Endothelial cell of umbilical vein (primary cell): ENCODE results near the gene CYP2F1. TPM values are rescaled to one million over a fixed set of nuclear protein-coding genes. Genes with fewer than 3 reads are reported as not detected.

Source experiments
- BruUV-seq: library from RNA; stranded (reverse); fragments of 400-500 nt; replicated peaks from 2 replicates; lab custom pipeline; 2021; lab: Mats Ljungman, UMichigan
- CTCF ChIA-PET: fragments of 300-600, 350-600 bp; sonication (Branson Sonifier 250); formaldehyde crosslinking; loops from one replicate; lab custom pipeline; 2021; ENCODE audit warnings: antibody characterized with exemption, inconsistent platforms; lab: Charles Lee
- POLR2A ChIA-PET: fragments of 300-600, 350-600 bp; sonication (Branson Sonifier 250); formaldehyde crosslinking; loops from one replicate; lab custom pipeline; 2021; ENCODE audit warnings: antibody characterized with exemption, inconsistent platforms; lab: Charles Lee
- DNase-seq: peaks from one replicate; pipeline ENCODE4 v3.0.0-alpha.2; 2011; ENCODE audit warnings: low read depth, low spot score
- FAIRE-seq: peaks from 2 replicates; lab custom pipeline; 2011; peaks lifted over from hg19 to GRCh38; lab: Jason Lieb, UNC
- H2AFZ ChIP-seq: 2 replicates; pipeline ENCODE4 v1.6.0; 2012; ENCODE audit warnings: low read depth, low read length, control low read depth, inconsistent platforms
- H3K27ac ChIP-seq: 2 replicates; pipeline ENCODE4 v1.5.1; 2011; ENCODE audit warnings: low read depth, mild to moderate bottlenecking, control low read depth, low read length, moderate library complexity; ENCODE audit not compliant: insufficient read depth
- H3K27me3 ChIP-seq, 2 experiments: 2 replicates each; pipeline versions ENCODE4 v1.6.0 to v1.6.1; 2011; ENCODE audit warnings: low read length in 2 of 2, mixed read lengths in 1 of 2; ENCODE audit not compliant: control insufficient read depth in 2 of 2, insufficient read depth in 2 of 2
- H3K36me3 ChIP-seq, 2 experiments: 2 replicates in 1 of 2; 3 replicates in 1 of 2; pipeline ENCODE4 v1.5.1; 2011; ENCODE audit warnings: low read length in 2 of 2, mild to moderate bottlenecking in 1 of 2, moderate library complexity in 1 of 2; ENCODE audit not compliant: control insufficient read depth in 2 of 2, insufficient read depth in 2 of 2; ENCODE audit errors: extremely low read depth in 1 of 2
- H3K4me1 ChIP-seq: 3 replicates; pipeline ENCODE4 v1.5.1; 2011; ENCODE audit warnings: mild to moderate bottlenecking, low read length; ENCODE audit not compliant: control insufficient read depth, insufficient read depth; ENCODE audit errors: extremely low read depth
- H3K4me2 ChIP-seq: 2 replicates; pipeline ENCODE4 v1.6.1; 2011; ENCODE audit warnings: low read length, control low read depth, mixed read lengths; ENCODE audit not compliant: insufficient read depth
- H3K4me3 ChIP-seq, 3 experiments: fragments of 200-600 bp in 1 of 3; sonication (generic), shearing (Covaris generic) in 1 of 3; replicated peaks in 1 of 3; 2 replicates each; pipeline ENCODE4 v1.5.1; 2011 to 2016; ENCODE audit warnings: control low read depth in 3 of 3, low read length in 3 of 3, mild to moderate bottlenecking in 2 of 3, inconsistent platforms in 1 of 3, low read depth in 1 of 3, moderate library complexity in 1 of 3; ENCODE audit not compliant: insufficient read depth in 1 of 3
- H3K79me2 ChIP-seq: 2 replicates; pipeline ENCODE4 v1.6.0; 2012; ENCODE audit warnings: low read length, inconsistent platforms; ENCODE audit not compliant: control insufficient read depth, insufficient read depth
- H3K9ac ChIP-seq: replicated peaks from 2 replicates; pipeline ENCODE3; 2011; ENCODE audit warnings: low read length, control low read depth; ENCODE audit not compliant: insufficient read depth; ENCODE audit errors: extremely low read depth
- H3K9me1 ChIP-seq: replicated peaks from 3 replicates; pipeline ENCODE4 v1.6.0; 2011; ENCODE audit warnings: mild to moderate bottlenecking, low read length; ENCODE audit not compliant: control insufficient read depth, insufficient read depth; ENCODE audit errors: extremely low read depth
- H3K9me3 ChIP-seq: replicated peaks from 2 replicates; pipeline ENCODE4 v1.5.1; 2012; ENCODE audit warnings: low read length, inconsistent platforms; ENCODE audit not compliant: control insufficient read depth, insufficient read depth
- H4K20me1 ChIP-seq: replicated peaks from 2 replicates; pipeline ENCODE3; 2011; ENCODE audit warnings: mild to moderate bottlenecking, low read length; ENCODE audit not compliant: control insufficient read depth, insufficient read depth; ENCODE audit errors: extremely low read depth
- EZH2 ChIP-seq: IDR thresholded peaks from 2 replicates; pipeline ENCODE4 v1.6.1; 2012; ENCODE audit warnings: borderline replicate concordance, low read depth, mild to moderate bottlenecking, moderate library complexity, low read length, inconsistent platforms; ENCODE audit not compliant: severe bottlenecking
- FOS ChIP-seq: IDR thresholded peaks from 2 replicates; pipeline ENCODE4 v1.6.1; 2011; ENCODE audit warnings: mild to moderate bottlenecking, low read length, moderate library complexity, borderline replicate concordance; ENCODE audit not compliant: insufficient read depth
- GATA2 ChIP-seq: IDR thresholded peaks from 2 replicates; pipeline ENCODE4 v1.7.0; 2011; ENCODE audit warnings: low read depth, mild to moderate bottlenecking, moderate library complexity, mixed read lengths, low read length; ENCODE audit not compliant: insufficient read length, insufficient read depth
- JUN ChIP-seq: IDR thresholded peaks from 2 replicates; pipeline ENCODE4 v1.6.1; 2011; ENCODE audit warnings: borderline replicate concordance, low read depth; ENCODE audit not compliant: insufficient read length, insufficient read depth
- MYC ChIP-seq: IDR thresholded peaks from one replicate; pipeline ENCODE4 v1.6.1; 2011; ENCODE audit warnings: mild to moderate bottlenecking, low read depth, low read length
- POLR2A ChIP-seq: IDR thresholded peaks from 2 replicates; pipeline ENCODE4 v1.6.1; 2012; ENCODE audit warnings: low read depth, mild to moderate bottlenecking, control low read depth, low read length
- POLR2AphosphoS5 ChIP-seq: IDR thresholded peaks from 2 replicates; pipeline ENCODE4 v1.6.1; 2012; ENCODE audit warnings: low read depth, mild to moderate bottlenecking, control low read depth, low read length, moderate library complexity; ENCODE audit not compliant: insufficient read depth
- dilution Hi-C: fragments of 300-500 bp; cut with MboI; formaldehyde crosslinking; loops from one replicate; pipeline ENCODE4 v1.15.0; 2019; ENCODE audit warnings: low sequenced_read_pairs; ENCODE audit not compliant: extremely low pct_ligation_motif_present
- intact Hi-C: fragments of 100-400 bp; cut with micrococcal nuclease; formaldehyde crosslinking; loops from one replicate; pipeline ENCODE4 v1.10.0; 2022
- polyA plus RNA-seq, 4 experiments: library from polyadenylated mRNA; depleted of rRNA in 3 of 4; stranded (reverse) in 3 of 4; unstranded in 1 of 4; fragments of >200 nt; gene quantifications; 2 replicates each; pipeline versions ENCODE4 v1.2.1 to v1.2.3, GENCODE V29; 2011 to 2012; ENCODE audit warnings: missing spikeins in 1 of 4
- total RNA-seq: library from RNA; stranded (reverse); gene quantifications from 2 replicates; pipeline ENCODE4 v1.2.3, GENCODE V29; 2021
- TF ChIP-seq, protein P1 (sequence below): IDR thresholded peaks from 2 replicates; pipeline ENCODE4 v1.6.1; 2011; ENCODE audit not compliant: insufficient read depth, insufficient read length
- TF ChIP-seq, protein P2 (sequence below), 2 donors: IDR thresholded peaks; 1 replicate in 1 of 2; 2 replicates in 1 of 2; pipeline ENCODE4 v1.5.1; 2011; ENCODE audit warnings: low read length in 2 of 2, mild to moderate bottlenecking in 2 of 2, moderate library complexity in 2 of 2, control low read depth in 1 of 2, inconsistent platforms in 1 of 2, low read depth in 1 of 2; ENCODE audit not compliant: insufficient read depth in 1 of 2; ENCODE audit errors: extremely low read depth in 1 of 2

Gene CYP2F1
- total and polyA plus RNA-seq, 2 donors (not counting 3 experiments of a cell fraction or from before 2014, with no cell fraction given) = not detected

DNA sequence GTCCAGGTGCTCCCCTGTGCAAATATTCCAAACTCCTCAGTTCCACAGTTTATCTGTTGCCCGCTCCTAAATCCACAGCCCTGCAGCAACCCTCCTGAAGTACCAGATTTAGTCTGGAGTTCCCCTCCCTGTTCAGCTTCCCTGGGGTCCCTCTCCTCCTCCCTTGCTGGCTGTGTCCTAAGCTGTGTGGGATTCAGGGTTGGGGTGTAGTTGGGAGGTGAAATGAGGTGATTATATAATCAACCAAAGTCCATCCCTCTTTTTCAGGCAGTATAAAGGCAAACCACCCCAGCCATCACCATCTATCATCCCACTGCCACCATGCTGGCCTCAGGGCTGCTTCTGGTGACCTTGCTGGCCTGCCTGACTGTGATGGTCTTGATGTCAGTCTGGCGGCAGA is 26.1 kb upstream of the CYP2F1 start, which contains the start of gene CYP2A13:
CYP2A13 (plus strand) TSS at position 301 of the 400 bp plus-strand sequence; CDS start at position 322, 21 bp downstream.
- dilution Hi-C loops (no loop called here), intact Hi-C loops (no loop called here)
- no peak within 1 kb of the TSS for H3K4me2 ChIP-seq
- peaks cover 2 to 4% of the 10 kb centered on the region in 2 experiments for H3K27me3 ChIP-seq
- no peak for TF ChIP-seq FOS
- TF ChIP-seq, protein P1, sequence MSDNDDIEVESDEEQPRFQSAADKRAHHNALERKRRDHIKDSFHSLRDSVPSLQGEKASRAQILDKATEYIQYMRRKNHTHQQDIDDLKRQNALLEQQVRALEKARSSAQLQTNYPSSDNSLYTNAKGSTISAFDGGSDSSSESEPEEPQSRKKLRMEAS = no peak
- no peak for TF ChIP-seq POLR2AphosphoS5
- no peak for TF ChIP-seq MYC
- no peak for TF ChIP-seq POLR2A
- no peak for TF ChIP-seq EZH2
- TF ChIP-seq GATA2 = no peak
- TF ChIP-seq, protein P2, sequence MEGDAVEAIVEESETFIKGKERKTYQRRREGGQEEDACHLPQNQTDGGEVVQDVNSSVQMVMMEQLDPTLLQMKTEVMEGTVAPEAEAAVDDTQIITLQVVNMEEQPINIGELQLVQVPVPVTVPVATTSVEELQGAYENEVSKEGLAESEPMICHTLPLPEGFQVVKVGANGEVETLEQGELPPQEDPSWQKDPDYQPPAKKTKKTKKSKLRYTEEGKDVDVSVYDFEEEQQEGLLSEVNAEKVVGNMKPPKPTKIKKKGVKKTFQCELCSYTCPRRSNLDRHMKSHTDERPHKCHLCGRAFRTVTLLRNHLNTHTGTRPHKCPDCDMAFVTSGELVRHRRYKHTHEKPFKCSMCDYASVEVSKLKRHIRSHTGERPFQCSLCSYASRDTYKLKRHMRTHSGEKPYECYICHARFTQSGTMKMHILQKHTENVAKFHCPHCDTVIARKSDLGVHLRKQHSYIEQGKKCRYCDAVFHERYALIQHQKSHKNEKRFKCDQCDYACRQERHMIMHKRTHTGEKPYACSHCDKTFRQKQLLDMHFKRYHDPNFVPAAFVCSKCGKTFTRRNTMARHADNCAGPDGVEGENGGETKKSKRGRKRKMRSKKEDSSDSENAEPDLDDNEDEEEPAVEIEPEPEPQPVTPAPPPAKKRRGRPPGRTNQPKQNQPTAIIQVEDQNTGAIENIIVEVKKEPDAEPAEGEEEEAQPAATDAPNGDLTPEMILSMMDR (IDR thresholded peaks at IDR 0.05; ENCODE audit: extremely low read depth in 1 of 2, insufficient read depth in 1 of 2, low read depth in 1 of 2, low read length in 2 of 2) = no peak
- no peak for TF ChIP-seq JUN
- ChIA-PET CTCF (no interaction called here), POLR2A (no interaction called here)
- no peak for DNase-seq
- no TSS peak for BruUV-seq
- H3K9ac ChIP-seq = no peak within 1 kb of the TSS
- FAIRE-seq = no peak
- no peaks in the 10 kb centered on the region for H3K9me3 ChIP-seq
- H3K9me1 ChIP-seq = no peaks in the 10 kb centered on the region
- H3K4me3 ChIP-seq = no peak within 1 kb of the TSS
- no peaks in the 10 kb centered on the region for H3K79me2 ChIP-seq
- no peak within 1 kb of the TSS for H3K27ac ChIP-seq
- no peak within 1 kb of the TSS for H2AFZ ChIP-seq
- H3K4me1 ChIP-seq = no peaks in the 10 kb centered on the region
- H4K20me1 ChIP-seq = no peaks in the 10 kb centered on the region
- no peaks in the 10 kb centered on the region for H3K36me3 ChIP-seq
